ENCODE data around the gene SH3GL1. TPM values are rescaled to one million over a fixed set of nuclear protein-coding genes. Genes with fewer than 3 reads are reported as not detected.

The SH3GL1 gene
- total and polyA plus RNA-seq, 9 of the 15 experiments (the other 6 are each of a cell fraction or from before 2014, with no cell fraction given) = 1.7 to 75.3 (median 25.7) TPM

DNA sequence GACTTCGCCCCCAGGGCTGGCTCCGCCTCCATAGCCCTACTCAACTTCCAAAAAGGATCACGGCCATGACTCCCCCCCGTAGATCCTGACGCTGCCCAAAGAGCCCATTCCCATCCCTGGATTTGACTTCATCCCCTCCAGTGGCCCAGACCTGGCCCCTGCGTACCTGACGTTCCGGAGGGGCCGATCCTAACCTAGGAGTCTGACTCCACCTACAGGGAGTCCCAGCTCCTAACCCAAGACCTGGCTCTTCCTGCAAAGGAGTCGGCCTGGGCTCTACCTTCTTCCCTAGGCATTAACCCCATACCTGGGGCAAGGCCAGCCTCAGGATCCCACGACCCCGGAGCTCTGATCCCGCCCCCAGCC, 72.5 kb downstream of the SH3GL1 start:
- no peaks in the 10 kb centered on the region for H3K9me3 ChIP-seq (replicated peaks; ENCODE audit: control insufficient read depth, insufficient read depth, low read depth, low read length)
- peak overlapping the region; percentile 54 for H3K4me3 ChIP-seq
- TF ChIP-seq, protein P1, sequence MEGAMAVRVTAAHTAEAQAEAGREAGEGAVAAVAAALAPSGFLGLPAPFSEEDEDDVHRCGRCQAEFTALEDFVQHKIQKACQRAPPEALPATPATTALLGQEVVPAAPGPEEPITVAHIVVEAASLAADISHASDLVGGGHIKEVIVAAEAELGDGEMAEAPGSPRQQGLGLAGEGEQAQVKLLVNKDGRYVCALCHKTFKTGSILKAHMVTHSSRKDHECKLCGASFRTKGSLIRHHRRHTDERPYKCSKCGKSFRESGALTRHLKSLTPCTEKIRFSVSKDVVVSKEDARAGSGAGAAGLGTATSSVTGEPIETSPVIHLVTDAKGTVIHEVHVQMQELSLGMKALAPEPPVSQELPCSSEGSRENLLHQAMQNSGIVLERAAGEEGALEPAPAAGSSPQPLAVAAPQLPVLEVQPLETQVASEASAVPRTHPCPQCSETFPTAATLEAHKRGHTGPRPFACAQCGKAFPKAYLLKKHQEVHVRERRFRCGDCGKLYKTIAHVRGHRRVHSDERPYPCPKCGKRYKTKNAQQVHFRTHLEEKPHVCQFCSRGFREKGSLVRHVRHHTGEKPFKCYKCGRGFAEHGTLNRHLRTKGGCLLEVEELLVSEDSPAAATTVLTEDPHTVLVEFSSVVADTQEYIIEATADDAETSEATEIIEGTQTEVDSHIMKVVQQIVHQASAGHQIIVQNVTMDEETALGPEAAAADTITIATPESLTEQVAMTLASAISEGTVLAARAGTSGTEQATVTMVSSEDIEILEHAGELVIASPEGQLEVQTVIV (CRISPR knock-in tag; IDR thresholded peaks at IDR 0.05; ENCODE audit: borderline replicate concordance) = peak; percentile 48; the same call in 1 of the 2 replicates
- TF ChIP-seq SREBF2 (CRISPR knock-in tag; IDR thresholded peaks at IDR 0.05) (no peak), HNRNPLL (IDR thresholded peaks at IDR 0.05; ENCODE audit: low read depth, low read length, poor library complexity, severe bottlenecking) (peak; percentile 52), CTBP1 (IDR thresholded peaks at IDR 0.05; ENCODE audit: borderline replicate concordance) (peak; percentile 27; the same call in 1 of the 2 replicates), RAD21 (CRISPR knock-in tag; conservative IDR thresholded peaks at IDR 0.05 in 1 of 2, IDR thresholded peaks at IDR 0.05 in 1 of 2) (peak in 1 of 2 experiments; percentile 7; a peak in 1 of 4 replicates)
- TF ChIP-seq, protein P2, sequence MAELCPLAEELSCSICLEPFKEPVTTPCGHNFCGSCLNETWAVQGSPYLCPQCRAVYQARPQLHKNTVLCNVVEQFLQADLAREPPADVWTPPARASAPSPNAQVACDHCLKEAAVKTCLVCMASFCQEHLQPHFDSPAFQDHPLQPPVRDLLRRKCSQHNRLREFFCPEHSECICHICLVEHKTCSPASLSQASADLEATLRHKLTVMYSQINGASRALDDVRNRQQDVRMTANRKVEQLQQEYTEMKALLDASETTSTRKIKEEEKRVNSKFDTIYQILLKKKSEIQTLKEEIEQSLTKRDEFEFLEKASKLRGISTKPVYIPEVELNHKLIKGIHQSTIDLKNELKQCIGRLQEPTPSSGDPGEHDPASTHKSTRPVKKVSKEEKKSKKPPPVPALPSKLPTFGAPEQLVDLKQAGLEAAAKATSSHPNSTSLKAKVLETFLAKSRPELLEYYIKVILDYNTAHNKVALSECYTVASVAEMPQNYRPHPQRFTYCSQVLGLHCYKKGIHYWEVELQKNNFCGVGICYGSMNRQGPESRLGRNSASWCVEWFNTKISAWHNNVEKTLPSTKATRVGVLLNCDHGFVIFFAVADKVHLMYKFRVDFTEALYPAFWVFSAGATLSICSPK (IDR thresholded peaks at IDR 0.05; ENCODE audit: borderline replicate concordance) = 0 out of 2 replicates have a peak, but pooled peaks have one; percentile 30
- TF ChIP-seq, protein P3, sequence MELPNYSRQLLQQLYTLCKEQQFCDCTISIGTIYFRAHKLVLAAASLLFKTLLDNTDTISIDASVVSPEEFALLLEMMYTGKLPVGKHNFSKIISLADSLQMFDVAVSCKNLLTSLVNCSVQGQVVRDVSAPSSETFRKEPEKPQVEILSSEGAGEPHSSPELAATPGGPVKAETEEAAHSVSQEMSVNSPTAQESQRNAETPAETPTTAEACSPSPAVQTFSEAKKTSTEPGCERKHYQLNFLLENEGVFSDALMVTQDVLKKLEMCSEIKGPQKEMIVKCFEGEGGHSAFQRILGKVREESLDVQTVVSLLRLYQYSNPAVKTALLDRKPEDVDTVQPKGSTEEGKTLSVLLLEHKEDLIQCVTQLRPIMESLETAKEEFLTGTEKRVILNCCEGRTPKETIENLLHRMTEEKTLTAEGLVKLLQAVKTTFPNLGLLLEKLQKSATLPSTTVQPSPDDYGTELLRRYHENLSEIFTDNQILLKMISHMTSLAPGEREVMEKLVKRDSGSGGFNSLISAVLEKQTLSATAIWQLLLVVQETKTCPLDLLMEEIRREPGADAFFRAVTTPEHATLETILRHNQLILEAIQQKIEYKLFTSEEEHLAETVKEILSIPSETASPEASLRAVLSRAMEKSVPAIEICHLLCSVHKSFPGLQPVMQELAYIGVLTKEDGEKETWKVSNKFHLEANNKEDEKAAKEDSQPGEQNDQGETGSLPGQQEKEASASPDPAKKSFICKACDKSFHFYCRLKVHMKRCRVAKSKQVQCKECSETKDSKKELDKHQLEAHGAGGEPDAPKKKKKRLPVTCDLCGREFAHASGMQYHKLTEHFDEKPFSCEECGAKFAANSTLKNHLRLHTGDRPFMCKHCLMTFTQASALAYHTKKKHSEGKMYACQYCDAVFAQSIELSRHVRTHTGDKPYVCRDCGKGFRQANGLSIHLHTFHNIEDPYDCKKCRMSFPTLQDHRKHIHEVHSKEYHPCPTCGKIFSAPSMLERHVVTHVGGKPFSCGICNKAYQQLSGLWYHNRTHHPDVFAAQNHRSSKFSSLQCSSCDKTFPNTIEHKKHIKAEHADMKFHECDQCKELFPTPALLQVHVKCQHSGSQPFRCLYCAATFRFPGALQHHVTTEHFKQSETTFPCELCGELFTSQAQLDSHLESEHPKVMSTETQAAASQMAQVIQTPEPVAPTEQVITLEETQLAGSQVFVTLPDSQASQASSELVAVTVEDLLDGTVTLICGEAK (IDR thresholded peaks at IDR 0.05) = 0 out of 2 replicates have a peak, but pooled peaks have one; percentile 31
- TF ChIP-seq, protein P3 (CRISPR knock-in tag; IDR thresholded peaks at IDR 0.05) = no peak

More for the DNA sequence above, 72.5 kb downstream of the SH3GL1 start:
- Histone ChIP-seq H3K9ac (ENCODE audit: insufficient read depth in 1 of 2, low read depth in 2 of 2, low read length in 2 of 2) (peak overlapping the region in 1 of 2 experiments; percentile 94; a peak in 2 of 4 replicates), H3K36me3 (ENCODE audit: control insufficient read depth, insufficient read depth, low read length) (peaks cover 4% of the 10 kb centered on the region), H3K79me2 (ENCODE audit: control insufficient read depth, insufficient read depth, low read length) (peaks cover 19% of the 10 kb centered on the region), H3K4me1 (replicated peaks in 1 of 2; ENCODE audit: control insufficient read depth in 2 of 2, insufficient read depth in 2 of 2, low read length in 2 of 2) (peaks cover 2 to 52% of the 10 kb centered on the region in 2 experiments; a peak in 3 of 5 replicates), H3K9me1 (ENCODE audit: control insufficient read depth, insufficient read depth, low read length) (no peaks in the 10 kb centered on the region), H3K27me3 (ENCODE audit: control insufficient read depth in 2 of 2, insufficient read depth in 2 of 2, low read length in 2 of 2) (no peaks in the 10 kb centered on the region; a peak in 1 of 5 replicates), H2AFZ (ENCODE audit: low read depth, low read length) (peak overlapping the region; percentile 95), H3K4me2 (ENCODE audit: insufficient read depth, low read length) (peak overlapping the region; percentile 93), H4K20me1 (replicated peaks; ENCODE audit: control insufficient read depth, insufficient read depth, low read length) (peaks cover 7% of the 10 kb centered on the region; the same call in 1 of the 2 replicates), H3K27ac (ENCODE audit: extremely low read depth, low read depth, low read length) (peak overlapping the region; percentile 72; the same call in 2 of the 3 replicates)
- BruUV-seq (replicated peaks) = no TSS peak
- ChIA-PET CTCF (ENCODE audit: low intra/inter-chr PET ratio) (no interaction called here), POLR2A (interaction anchor here (0.8 to 1.4 kb wide), 4 partner anchors 10 to 48 kb away, joined by 4 to 7 read pairs (median 6); partner anchors contain the start of gene MPND)
- DNase-seq (ENCODE audit: extremely low read depth in 1 of 4, low spot score in 3 of 4) (no peak), ATAC-seq (peak; percentile 50), FAIRE-seq (no peak)
- in situ Hi-C loops (cut with MboI) (no loop called here), intact Hi-C loops (cut with micrococcal nuclease) (no loop called here)
- WGBS (ENCODE audit: insufficient coverage, low coverage, missing lambda C conversion rate) = 0% methylated on average over 9 of the region's 13 CpGs

Measured in K562 (cell line).